Esophagus muscularis mucosa (tissue), 4 donors: ENCODE data around the gene SMAD5. TPM values are rescaled to one million over a fixed set of nuclear protein-coding genes. Genes with fewer than 3 reads are reported as not detected.

Experiments
- DNase-seq: peaks from one replicate; pipeline ENCODE4 v3.0.0-alpha.2; 2017; ENCODE audit errors: extremely low spot score
- H3K27ac ChIP-seq, 4 donors: fragments of 200-600 bp; sonication (generic); replicated peaks in 1 of 4; 1 replicate in 3 of 4; 2 replicates in 1 of 4; pipeline ENCODE4 v1.5.1; 2016 to 2019; ENCODE audit warnings: mild to moderate bottlenecking in 1 of 4
- H3K27me3 ChIP-seq, 4 donors: fragments of 200-600 bp; sonication (generic); one replicate each; pipeline versions ENCODE4 v1.5.1 to v1.6.0; 2016 to 2019
- H3K36me3 ChIP-seq, 4 donors: fragments of 200-600 bp; sonication (generic); one replicate each; pipeline ENCODE4 v1.5.1; 2016 to 2019
- H3K4me1 ChIP-seq, 4 donors: fragments of 200-600 bp; sonication (generic); one replicate each; pipeline ENCODE4 v1.5.1; 2016 to 2019
- H3K4me3 ChIP-seq, 4 donors: fragments of 200-600 bp; sonication (generic); 1 replicate in 2 of 4; 2 replicates in 2 of 4; pipeline ENCODE4 v1.5.1; 2016 to 2019; ENCODE audit warnings: mild to moderate bottlenecking in 4 of 4, moderate library complexity in 1 of 4
- H3K9me3 ChIP-seq, 4 donors: fragments of 200-600 bp; sonication (generic); 1 replicate in 3 of 4; 2 replicates in 1 of 4; pipeline ENCODE4 v1.5.1; 2016 to 2019
- EP300 ChIP-seq: sonication (generic); formaldehyde crosslinking; IDR thresholded peaks from one replicate; pipeline ENCODE4 v1.6.1; 2017; ENCODE audit warnings: antibody characterized with exemption
- POLR2A ChIP-seq: fragments of 450-650 bp; IDR thresholded peaks from one replicate; pipeline ENCODE4 v1.6.1; 2017; ENCODE audit warnings: antibody characterized with exemption, moderate library complexity, mild to moderate bottlenecking, low read depth
- POLR2AphosphoS5 ChIP-seq, 2 donors: sonication (generic); formaldehyde crosslinking; IDR thresholded peaks; one replicate each; pipeline ENCODE4 v1.6.1; 2017; ENCODE audit warnings: antibody characterized with exemption in 2 of 2
- WGBS: methylation state at CpG from one replicate; pipeline ENCODE4 v1.1.5; 2018; 5-methylcytosine and 5-hydroxymethylcytosine counted together
- intact Hi-C: fragments of 100-400 bp; cut with DNase I; formaldehyde crosslinking; loops from one replicate; pipeline ENCODE4 v1.15.1; 2023
- total RNA-seq, 4 donors: library from RNA; depleted of rRNA; stranded (reverse); fragments of >200 nt; gene quantifications; one replicate each; pipeline versions ENCODE4 v1.1.0 to v1.2.1, GENCODE V29; 2016
- TF ChIP-seq, protein P1 (sequence below), 3 experiments: fragments of 200-600 bp in 2 of 3; fragments of 450-650 bp in 1 of 3; sonication (generic) in 2 of 3; IDR thresholded peaks; one replicate each; pipeline ENCODE4 v1.5.1; 2017 to 2019; ENCODE audit warnings: antibody characterized with exemption in 3 of 3, mild to moderate bottlenecking in 2 of 3, moderate library complexity in 1 of 3

SMAD5 gene
- total RNA-seq, 4 donors from 2014 or later = 42.4 to 47.9 (median 46.3) TPM

DNA sequence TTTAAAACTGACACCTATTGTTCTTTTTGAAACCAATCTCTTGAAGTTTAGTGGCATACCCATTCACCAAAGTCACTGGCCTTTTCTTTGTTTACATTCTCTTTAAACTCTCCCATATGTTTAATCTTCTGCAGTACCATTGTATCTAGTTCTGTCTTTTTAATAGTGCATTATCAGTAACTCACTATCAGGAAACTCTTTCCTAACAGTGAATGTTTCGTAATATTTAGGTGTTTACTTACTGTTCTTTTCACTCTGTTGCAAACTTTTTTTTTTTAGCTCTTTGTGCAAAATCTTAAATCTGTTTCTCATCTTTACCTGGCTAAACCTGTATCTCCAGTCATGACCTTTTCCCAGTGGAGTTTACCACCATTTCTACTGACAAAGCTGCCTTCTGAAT lies 17.2 kb downstream of the SMAD5 start:
- TF ChIP-seq POLR2A (no peak), EP300 (no peak), POLR2AphosphoS5 (IDR thresholded peaks at IDR 0.05) (no peak)
- TF ChIP-seq, protein P1, sequence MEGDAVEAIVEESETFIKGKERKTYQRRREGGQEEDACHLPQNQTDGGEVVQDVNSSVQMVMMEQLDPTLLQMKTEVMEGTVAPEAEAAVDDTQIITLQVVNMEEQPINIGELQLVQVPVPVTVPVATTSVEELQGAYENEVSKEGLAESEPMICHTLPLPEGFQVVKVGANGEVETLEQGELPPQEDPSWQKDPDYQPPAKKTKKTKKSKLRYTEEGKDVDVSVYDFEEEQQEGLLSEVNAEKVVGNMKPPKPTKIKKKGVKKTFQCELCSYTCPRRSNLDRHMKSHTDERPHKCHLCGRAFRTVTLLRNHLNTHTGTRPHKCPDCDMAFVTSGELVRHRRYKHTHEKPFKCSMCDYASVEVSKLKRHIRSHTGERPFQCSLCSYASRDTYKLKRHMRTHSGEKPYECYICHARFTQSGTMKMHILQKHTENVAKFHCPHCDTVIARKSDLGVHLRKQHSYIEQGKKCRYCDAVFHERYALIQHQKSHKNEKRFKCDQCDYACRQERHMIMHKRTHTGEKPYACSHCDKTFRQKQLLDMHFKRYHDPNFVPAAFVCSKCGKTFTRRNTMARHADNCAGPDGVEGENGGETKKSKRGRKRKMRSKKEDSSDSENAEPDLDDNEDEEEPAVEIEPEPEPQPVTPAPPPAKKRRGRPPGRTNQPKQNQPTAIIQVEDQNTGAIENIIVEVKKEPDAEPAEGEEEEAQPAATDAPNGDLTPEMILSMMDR (IDR thresholded peaks at IDR 0.05) = no peak
- peaks cover 0 to 17% (median 11%) of the 10 kb centered on the region in 4 donors for H3K36me3 ChIP-seq
- 67% methylated on average over 1 of the region's 1 CpG for WGBS
- no peak overlapping the region for H3K27ac ChIP-seq
- H3K4me3 ChIP-seq = no peak overlapping the region
- peaks cover 18 to 49% (median 45%) of the 10 kb centered on the region in 4 donors for H3K4me1 ChIP-seq
- H3K27me3 ChIP-seq = no peaks in the 10 kb centered on the region
- DNase-seq = no peak
- no peaks in the 10 kb centered on the region for H3K9me3 ChIP-seq
- intact Hi-C loops = no loop called here

DNA sequence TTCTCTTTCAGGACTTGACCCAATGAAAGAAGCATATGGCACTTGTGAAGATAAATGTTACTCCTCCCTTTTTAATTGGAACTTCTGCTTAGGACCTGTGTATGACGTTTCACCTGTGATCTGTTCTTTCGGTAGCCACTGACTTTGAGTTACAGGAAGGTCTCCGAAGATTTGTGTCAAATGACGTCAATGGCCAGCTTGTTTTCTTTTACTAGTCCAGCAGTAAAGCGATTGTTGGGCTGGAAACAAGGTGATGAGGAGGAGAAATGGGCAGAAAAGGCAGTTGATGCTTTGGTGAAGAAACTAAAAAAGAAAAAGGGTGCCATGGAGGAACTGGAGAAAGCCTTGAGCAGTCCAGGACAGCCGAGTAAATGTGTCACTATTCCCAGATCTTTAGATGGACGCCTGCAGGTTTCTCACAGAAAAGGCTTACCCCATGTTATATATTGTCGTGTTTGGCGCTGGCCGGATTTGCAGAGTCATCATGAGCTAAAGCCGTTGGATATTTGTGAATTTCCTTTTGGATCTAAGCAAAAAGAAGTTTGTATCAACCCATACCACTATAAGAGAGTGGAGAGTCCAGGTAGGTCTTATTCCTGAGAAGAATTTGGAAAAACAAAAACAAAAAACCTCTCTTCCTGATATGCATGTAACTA lies 21.1 kb downstream of the SMAD5 start:
- Histone ChIP-seq H3K9me3 (no peaks in the 10 kb centered on the region), H3K4me1 (peaks cover 11 to 61% (median 19%) of the 10 kb centered on the region in 4 donors), H3K36me3 (peaks cover 0 to 36% (median 23%) of the 10 kb centered on the region in 4 donors), H3K27me3 (no peaks in the 10 kb centered on the region), H3K27ac (no peak overlapping the region), H3K4me3 (no peak overlapping the region)
- TF ChIP-seq POLR2AphosphoS5 (IDR thresholded peaks at IDR 0.05) (no peak), POLR2A (no peak), EP300 (no peak)
- TF ChIP-seq, protein P1 (IDR thresholded peaks at IDR 0.05) = no peak
- WGBS = 97% methylated on average over 11 of the region's 11 CpGs
- intact Hi-C loops = no loop called here
- no peak for DNase-seq

DNA sequence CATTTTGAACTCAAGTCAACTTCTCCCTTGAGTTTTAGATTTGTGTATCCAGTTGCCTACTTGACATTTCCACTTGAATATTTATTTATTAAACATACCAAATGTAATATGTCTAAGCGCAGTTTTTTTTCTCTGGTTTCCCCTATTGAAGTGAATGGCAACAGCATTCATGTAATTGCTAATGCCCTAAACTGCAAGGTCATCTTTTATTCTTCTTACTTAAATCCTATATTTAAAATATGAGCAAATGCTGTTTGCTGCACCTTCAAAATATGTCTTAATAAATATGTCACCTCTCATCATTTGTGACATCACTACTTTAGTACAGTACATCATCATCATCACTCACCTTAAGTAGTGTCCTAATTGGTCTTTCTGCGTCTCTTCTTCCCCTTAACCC lies 22.4 kb downstream of the SMAD5 start:
- Histone ChIP-seq H3K4me1 (peaks cover 20 to 65% (median 28%) of the 10 kb centered on the region in 4 donors), H3K9me3 (no peaks in the 10 kb centered on the region), H3K36me3 (peaks cover 0 to 36% (median 23%) of the 10 kb centered on the region in 4 donors), H3K27me3 (no peaks in the 10 kb centered on the region), H3K4me3 (no peak overlapping the region), H3K27ac (no peak overlapping the region)
- WGBS = 93% methylated on average over 2 of the region's 2 CpGs
- intact Hi-C loops = no loop called here
- DNase-seq = no peak
- no peak for TF ChIP-seq POLR2A
- TF ChIP-seq, protein P1 (IDR thresholded peaks at IDR 0.05) = no peak
- TF ChIP-seq EP300 = no peak
- no peak for TF ChIP-seq POLR2AphosphoS5 (IDR thresholded peaks at IDR 0.05)

- H3K4me1 ChIP-seq = peaks cover 20 to 71% (median 33%) of the 10 kb centered on the region in 4 donors
- DNase-seq = no peak
- H3K4me3 ChIP-seq = no peak overlapping the region
- no peak overlapping the region for H3K27ac ChIP-seq
- H3K27me3 ChIP-seq = no peaks in the 10 kb centered on the region
- peaks cover 0 to 37% (median 23%) of the 10 kb centered on the region in 4 donors for H3K36me3 ChIP-seq
- 100% methylated on average over 1 of the region's 1 CpG for WGBS
- TF ChIP-seq, protein P1 (IDR thresholded peaks at IDR 0.05) = no peak
- TF ChIP-seq POLR2A = no peak
- TF ChIP-seq POLR2AphosphoS5 (IDR thresholded peaks at IDR 0.05) = no peak
- TF ChIP-seq EP300 = no peak
- no peaks in the 10 kb centered on the region for H3K9me3 ChIP-seq
- intact Hi-C loops = no loop called here
Observed at GRCh38 chr5:136155761-136156160, 23.1 kb downstream of the SMAD5 start.

DNA sequence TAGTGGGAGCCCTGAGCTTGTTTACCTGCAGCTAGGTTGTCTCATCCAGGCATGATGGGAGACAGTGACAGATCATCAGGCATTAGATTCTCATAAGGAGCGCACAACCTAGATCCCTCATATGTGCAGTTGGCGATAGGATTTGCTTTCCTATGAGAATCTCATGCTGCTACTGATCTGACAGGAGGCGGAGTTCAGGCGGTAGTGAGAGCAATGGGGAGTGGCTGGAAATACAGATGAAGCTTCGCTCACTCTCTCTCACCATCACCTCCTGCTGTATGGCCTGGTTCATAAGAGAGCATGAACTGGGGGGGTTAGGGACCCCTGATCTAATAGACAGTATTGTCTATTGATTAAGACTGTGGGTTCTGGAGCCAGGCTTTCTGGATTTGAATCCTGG lies 24.9 kb downstream of the SMAD5 start:
- DNase-seq = no peak
- Histone ChIP-seq H3K27ac (no peak overlapping the region), H3K4me3 (no peak overlapping the region), H3K27me3 (no peaks in the 10 kb centered on the region), H3K36me3 (peaks cover 0 to 50% (median 23%) of the 10 kb centered on the region in 4 donors), H3K9me3 (no peaks in the 10 kb centered on the region), H3K4me1 (peaks cover 20 to 71% (median 42%) of the 10 kb centered on the region in 4 donors)
- WGBS = 98% methylated on average over 5 of the region's 5 CpGs
- TF ChIP-seq, protein P1 (IDR thresholded peaks at IDR 0.05) = no peak
- TF ChIP-seq POLR2AphosphoS5 (IDR thresholded peaks at IDR 0.05) = no peak
- intact Hi-C loops = no loop called here
